ENCODE data around the gene HOXB3.

Gene HOXB3

DNA sequence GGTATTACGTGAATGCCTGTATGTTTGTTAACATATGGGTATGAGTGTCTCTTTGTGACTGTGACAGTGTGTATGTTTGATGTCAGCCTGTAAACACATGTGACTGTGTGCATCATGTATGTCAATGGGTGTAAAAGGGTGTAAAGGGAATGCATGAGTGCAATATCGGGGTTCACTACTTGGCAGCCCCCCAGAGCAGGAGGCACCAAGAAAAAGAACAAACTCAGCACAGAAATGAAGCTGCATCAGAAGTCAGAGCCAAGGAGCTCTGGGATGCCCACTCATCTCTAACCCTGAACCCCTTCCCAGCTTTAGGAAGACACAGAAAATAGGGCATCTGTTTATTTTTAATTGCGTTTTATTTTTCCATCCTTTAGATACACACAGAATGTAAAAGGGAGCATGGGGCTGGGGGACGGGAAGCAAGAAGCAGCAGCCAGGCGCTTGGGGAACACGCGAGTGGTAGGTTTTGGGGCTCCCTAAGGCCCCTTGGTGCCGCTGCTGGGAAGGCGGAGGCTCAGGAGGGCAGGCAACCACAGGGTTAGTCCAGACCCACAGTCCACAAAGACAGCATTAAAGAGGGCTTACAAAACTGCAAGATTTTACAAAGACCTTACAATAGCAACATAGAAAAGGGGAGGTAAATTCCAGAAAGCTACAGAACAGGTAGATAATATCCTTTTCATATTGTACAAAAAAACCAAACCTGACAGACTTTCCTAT lies 17.0 kb upstream of the HOXB3 start:
- H3K27me3 ChIP-seq (ENCODE audit: insufficient read depth, poor library complexity, severe bottlenecking) = no peaks in the 10 kb centered on the region
- ATAC-seq (ENCODE audit: low read depth) = no peak
- TF ChIP-seq, protein P1, sequence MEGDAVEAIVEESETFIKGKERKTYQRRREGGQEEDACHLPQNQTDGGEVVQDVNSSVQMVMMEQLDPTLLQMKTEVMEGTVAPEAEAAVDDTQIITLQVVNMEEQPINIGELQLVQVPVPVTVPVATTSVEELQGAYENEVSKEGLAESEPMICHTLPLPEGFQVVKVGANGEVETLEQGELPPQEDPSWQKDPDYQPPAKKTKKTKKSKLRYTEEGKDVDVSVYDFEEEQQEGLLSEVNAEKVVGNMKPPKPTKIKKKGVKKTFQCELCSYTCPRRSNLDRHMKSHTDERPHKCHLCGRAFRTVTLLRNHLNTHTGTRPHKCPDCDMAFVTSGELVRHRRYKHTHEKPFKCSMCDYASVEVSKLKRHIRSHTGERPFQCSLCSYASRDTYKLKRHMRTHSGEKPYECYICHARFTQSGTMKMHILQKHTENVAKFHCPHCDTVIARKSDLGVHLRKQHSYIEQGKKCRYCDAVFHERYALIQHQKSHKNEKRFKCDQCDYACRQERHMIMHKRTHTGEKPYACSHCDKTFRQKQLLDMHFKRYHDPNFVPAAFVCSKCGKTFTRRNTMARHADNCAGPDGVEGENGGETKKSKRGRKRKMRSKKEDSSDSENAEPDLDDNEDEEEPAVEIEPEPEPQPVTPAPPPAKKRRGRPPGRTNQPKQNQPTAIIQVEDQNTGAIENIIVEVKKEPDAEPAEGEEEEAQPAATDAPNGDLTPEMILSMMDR (IDR thresholded peaks at IDR 0.05; ENCODE audit: poor library complexity, severe bottlenecking) = no peak

DNA sequence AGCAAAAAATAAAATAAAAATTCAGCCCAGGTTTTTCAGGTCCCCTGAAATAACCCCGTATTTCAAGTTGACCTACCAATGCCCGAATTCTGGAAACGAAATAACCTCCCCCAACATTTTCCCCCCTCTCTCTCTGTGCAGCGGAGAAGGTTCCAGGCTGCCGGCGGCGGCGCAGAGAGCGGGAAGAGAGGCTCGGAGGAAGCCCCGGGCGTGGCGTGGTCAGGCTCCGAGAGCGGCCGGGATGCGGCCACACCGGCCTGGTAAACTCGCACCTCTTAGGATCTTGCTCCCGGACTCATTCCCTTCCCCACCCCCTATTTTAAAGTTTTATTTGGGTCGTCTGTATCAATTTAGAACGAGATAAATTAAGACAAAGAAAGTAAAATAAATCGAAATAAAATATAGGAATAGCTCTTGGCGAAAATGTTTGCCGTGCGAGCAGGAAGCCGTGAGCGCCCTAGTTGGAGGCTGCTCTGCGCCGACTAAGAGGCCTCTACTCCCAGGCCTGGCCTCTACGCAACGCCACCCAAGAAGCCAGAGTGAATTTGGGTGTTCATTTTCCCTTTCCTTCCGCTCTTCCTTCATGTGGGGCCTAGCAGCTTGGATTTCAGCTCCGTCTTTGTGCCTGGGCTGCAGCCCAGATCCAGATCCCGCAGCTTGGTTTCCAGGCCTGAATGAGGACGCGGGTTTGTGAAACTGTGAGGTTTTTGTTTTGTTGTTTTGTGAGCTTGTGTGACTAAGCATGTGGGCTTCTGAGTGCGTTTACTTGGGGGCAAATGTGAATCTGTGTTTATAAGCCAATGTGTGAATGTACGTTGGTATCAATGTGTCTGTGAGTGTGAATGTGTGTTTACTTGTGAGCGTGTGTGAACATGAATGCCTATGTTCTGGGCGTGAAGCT lies 16.2 kb upstream of the HOXB3 start:
- H3K36me3 ChIP-seq (ENCODE audit: low read depth) = no peaks in the 10 kb centered on the region
- H3K9me3 ChIP-seq (ENCODE audit: severe bottlenecking) = no peaks in the 10 kb centered on the region
- no peaks in the 10 kb centered on the region for H3K27me3 ChIP-seq (ENCODE audit: insufficient read depth, poor library complexity, severe bottlenecking)
- H3K4me3 ChIP-seq (ENCODE audit: severe bottlenecking) = no peak overlapping the region
- TF ChIP-seq, protein P1 (IDR thresholded peaks at IDR 0.05; ENCODE audit: poor library complexity, severe bottlenecking) = no peak
- DNase-seq (ENCODE audit: low spot score) (no peak), ATAC-seq (ENCODE audit: low read depth) (no peak)
- H3K27ac ChIP-seq (ENCODE audit: poor library complexity, severe bottlenecking) = no peak overlapping the region
- H3K4me1 ChIP-seq (ENCODE audit: insufficient read depth, poor library complexity, severe bottlenecking) = peaks cover 18% of the 10 kb centered on the region

More for the DNA sequence above, 17.0 kb upstream of the HOXB3 start:
- Histone ChIP-seq H3K4me1 (ENCODE audit: insufficient read depth, poor library complexity, severe bottlenecking) (peaks cover 12% of the 10 kb centered on the region), H3K9me3 (ENCODE audit: severe bottlenecking) (no peaks in the 10 kb centered on the region), H3K4me3 (ENCODE audit: severe bottlenecking) (no peak overlapping the region), H3K27ac (ENCODE audit: poor library complexity, severe bottlenecking) (no peak overlapping the region), H3K36me3 (ENCODE audit: low read depth) (no peaks in the 10 kb centered on the region)
- DNase-seq (ENCODE audit: low spot score) = no peak

DNA sequence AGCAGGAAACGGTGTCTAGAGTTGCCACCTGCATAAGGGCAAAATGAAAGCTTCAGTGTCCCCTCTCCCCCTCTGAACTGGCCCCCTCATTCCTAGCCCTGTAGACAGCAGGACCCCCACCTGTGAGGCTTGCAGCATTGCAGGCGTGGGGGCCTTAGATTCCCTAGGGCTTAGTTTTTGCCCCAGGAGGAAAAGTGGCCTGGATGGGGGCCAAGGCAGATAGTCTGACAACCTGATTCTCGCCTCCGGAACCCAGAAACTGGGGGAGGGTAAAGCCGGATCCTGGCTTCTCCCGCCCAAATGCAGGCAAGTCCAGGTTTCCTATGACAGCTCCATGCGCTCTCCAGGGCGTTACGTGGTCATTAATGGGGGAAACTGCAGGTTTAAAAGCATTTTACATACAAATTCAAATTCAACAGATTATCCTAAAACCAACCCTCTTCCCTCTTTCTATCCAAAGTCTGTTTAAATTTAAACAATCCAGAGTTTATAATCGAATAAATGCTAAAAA lies 15.4 kb upstream of the HOXB3 start:
- TF ChIP-seq, protein P1 (IDR thresholded peaks at IDR 0.05; ENCODE audit: poor library complexity, severe bottlenecking) = no peak
- Histone ChIP-seq H3K27me3 (ENCODE audit: insufficient read depth, poor library complexity, severe bottlenecking) (no peaks in the 10 kb centered on the region), H3K4me3 (ENCODE audit: severe bottlenecking) (no peak overlapping the region), H3K9me3 (ENCODE audit: severe bottlenecking) (no peaks in the 10 kb centered on the region), H3K27ac (ENCODE audit: poor library complexity, severe bottlenecking) (peak overlapping the region; percentile 86), H3K36me3 (ENCODE audit: low read depth) (no peaks in the 10 kb centered on the region), H3K4me1 (ENCODE audit: insufficient read depth, poor library complexity, severe bottlenecking) (peaks cover 18% of the 10 kb centered on the region)
- DNase-seq (ENCODE audit: low spot score) (no peak), ATAC-seq (ENCODE audit: low read depth) (no peak)

DNA sequence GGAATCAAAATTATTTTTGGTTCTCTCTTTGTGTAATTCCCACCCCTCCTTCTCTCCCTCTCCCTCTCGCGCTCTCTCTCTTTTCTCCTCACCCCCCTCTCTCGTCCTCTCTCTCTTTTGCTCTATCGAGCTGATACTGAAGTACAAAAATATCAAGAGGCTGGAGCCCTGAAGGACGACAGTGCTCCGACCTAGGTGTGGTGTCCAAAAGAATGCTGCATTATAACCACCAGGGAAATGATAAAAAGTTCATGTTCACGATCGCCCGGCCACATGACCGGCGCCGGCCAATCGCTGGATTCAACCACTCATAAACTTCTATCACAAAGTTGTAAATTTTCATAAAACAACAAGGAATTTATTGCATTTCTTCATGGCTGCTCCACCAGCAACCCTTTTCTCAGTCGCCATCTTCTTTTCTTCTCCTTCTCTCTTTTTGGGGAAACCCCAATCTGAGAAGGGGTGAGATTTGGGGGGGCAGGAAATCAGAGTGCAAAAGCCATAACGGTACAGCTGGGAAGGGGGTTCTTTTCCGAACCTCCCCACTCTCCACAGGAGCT lies 14.8 kb upstream of the HOXB3 start, which contains the start of gene HOXB6:
Gene HOXB6 (minus strand): TSS at position 217 of the 560 bp plus-strand sequence. CDS start 6,836 bp downstream, outside the sequence.
- Histone ChIP-seq H3K4me3 (ENCODE audit: severe bottlenecking) (peak within 1 kb of the TSS; percentile 52), H3K27me3 (ENCODE audit: insufficient read depth, poor library complexity, severe bottlenecking) (no peaks in the 10 kb centered on the region), H3K36me3 (ENCODE audit: low read depth) (no peaks in the 10 kb centered on the region), H3K4me1 (ENCODE audit: insufficient read depth, poor library complexity, severe bottlenecking) (peaks cover 16% of the 10 kb centered on the region), H3K9me3 (ENCODE audit: severe bottlenecking) (no peaks in the 10 kb centered on the region), H3K27ac (ENCODE audit: poor library complexity, severe bottlenecking) (peak within 1 kb of the TSS; percentile 86)
- TF ChIP-seq, protein P1 (IDR thresholded peaks at IDR 0.05; ENCODE audit: poor library complexity, severe bottlenecking) = no peak
- DNase-seq (ENCODE audit: low spot score) = no peak
- peak; percentile 34; the same call in 2 of the 3 replicates for ATAC-seq (ENCODE audit: low read depth)
